ENCODE measurements around the gene WSCD2.

GRCh38 chr12:108140501-108140900 is 11.4 kb downstream of the WSCD2 start:
- TF ChIP-seq POLR2AphosphoS5 (IDR thresholded peaks at IDR 0.05; ENCODE audit: borderline replicate concordance, low read depth, low read length) (no peak), EZH2 (IDR thresholded peaks at IDR 0.05) (no peak)
